Lower leg skin (tissue), 4 donors: ENCODE results near the gene SFMBT2. TPM values are rescaled to one million over a fixed set of nuclear protein-coding genes. Genes with fewer than 3 reads are reported as not detected.

Source experiments
- DNase-seq, 2 donors: peaks; one replicate each; pipeline ENCODE4 v3.0.0-alpha.2; 2019; ENCODE audit warnings: low spot score in 2 of 2
- H3K4me3 ChIP-seq: fragments of 200-600 bp; sonication (generic); 2 replicates; pipeline ENCODE4 v1.5.1; 2017; ENCODE audit warnings: mild to moderate bottlenecking, low read depth; ENCODE audit not compliant: poor library complexity, severe bottlenecking
- CTCF ChIP-seq, 3 donors: fragments of 450-650 bp; IDR thresholded peaks; one replicate each; pipeline ENCODE4 v1.5.1; 2016; ENCODE audit warnings: antibody characterized with exemption in 3 of 3, mild to moderate bottlenecking in 3 of 3, moderate library complexity in 2 of 3
- POLR2A ChIP-seq, 2 donors: fragments of 450-650 bp; IDR thresholded peaks; one replicate each; pipeline ENCODE4 v1.6.1; 2016 to 2017; ENCODE audit warnings: antibody characterized with exemption in 2 of 2, mild to moderate bottlenecking in 1 of 2, moderate library complexity in 1 of 2
- WGBS, 2 donors: methylation state at CpG; one replicate each; pipeline ENCODE4 v1.1.5; 2018; 5-methylcytosine and 5-hydroxymethylcytosine counted together
- intact Hi-C: fragments of 100-400 bp; cut with DNase I; formaldehyde crosslinking; loops from one replicate; pipeline ENCODE4 v1.15.0; 2023; ENCODE audit warnings: low total_unique reads
- total RNA-seq, 4 donors: library from RNA; depleted of rRNA; stranded (reverse); fragments of >200 nt; gene quantifications; one replicate each; pipeline ENCODE4 v1.1.0, GENCODE V29; 2016

The SFMBT2 gene
- total RNA-seq, 4 donors from 2014 or later, result 0.42 to 3.3 (median 1.9) TPM

GRCh38 chr10:7329219-7329618, 81.6 kb downstream of the SFMBT2 start:
- WGBS, 2 donors, result 87 to 95% methylated on average over 10 to 11 of the region's 11 CpGs
- TF ChIP-seq CTCF (IDR thresholded peaks at IDR 0.05) (no peak), POLR2A (IDR thresholded peaks at IDR 0.05) (no peak)

GRCh38 chr10:7327885-7328284, 82.9 kb downstream of the SFMBT2 start:
- DNase-seq, result no peak
- TF ChIP-seq CTCF (IDR thresholded peaks at IDR 0.05) (no peak), POLR2A (IDR thresholded peaks at IDR 0.05) (no peak)
- H3K4me3 ChIP-seq, result no peak overlapping the region
- 92 to 95% methylated on average over 3 of the region's 3 CpGs for WGBS, 2 donors
- intact Hi-C loops, result no loop called here

More at GRCh38 chr10:7329219-7329618, 81.6 kb downstream of the SFMBT2 start:
- intact Hi-C loops, result no loop called here
- H3K4me3 ChIP-seq, result no peak overlapping the region
- DNase-seq, result no peak

GRCh38 chr10:7322623-7323022, 88.2 kb downstream of the SFMBT2 start:
- no peak overlapping the region for H3K4me3 ChIP-seq
- intact Hi-C loops, result no loop called here
- TF ChIP-seq POLR2A (IDR thresholded peaks at IDR 0.05), result no peak
- 84 to 89% methylated on average over 1 of the region's 1 CpG for WGBS, 2 donors
- DNase-seq, result no peak

- no peak for TF ChIP-seq CTCF (IDR thresholded peaks at IDR 0.05)
- no peak for TF ChIP-seq POLR2A (IDR thresholded peaks at IDR 0.05)
- DNase-seq, result no peak
- no peak overlapping the region for H3K4me3 ChIP-seq
- intact Hi-C loops, result no loop called here
- WGBS, 2 donors, result 37 to 52% methylated on average over 7 of the region's 7 CpGs
Measured at GRCh38 chr10:7320072-7320471, 90.8 kb downstream of the SFMBT2 start.

GRCh38 chr10:7319632-7320031, 91.2 kb downstream of the SFMBT2 start:
- no peak for TF ChIP-seq POLR2A (IDR thresholded peaks at IDR 0.05)
- no peak for TF ChIP-seq CTCF (IDR thresholded peaks at IDR 0.05)
- no peak overlapping the region for H3K4me3 ChIP-seq
- intact Hi-C loops, result no loop called here
- DNase-seq, result no peak

- H3K4me3 ChIP-seq, result no peak overlapping the region
- intact Hi-C loops, result no loop called here
- DNase-seq, result peak in 1 of 2 donors; percentile 22
- TF ChIP-seq CTCF (IDR thresholded peaks at IDR 0.05) (no peak), POLR2A (IDR thresholded peaks at IDR 0.05) (no peak)
- WGBS, 2 donors, result 15% methylated on average over 9 of the region's 9 CpGs
Measured at GRCh38 chr10:7318836-7319235, 92.0 kb downstream of the SFMBT2 start.
